NCI-H2029 treated with DMSO at 0.1 percent for 48 hours (cell line): ENCODE results near the gene ADORA2B.
"Not testable (repeated sequence)": the region's sequence is repeated elsewhere in the genome, so short reads cannot be mapped to it uniquely, and the experiment has no call there.

Source experiments
- DNase-seq: peaks from one replicate; lab custom pipeline; 2025; lab: John Stamatoyannopoulos, UW

Gene ADORA2B

DNA sequence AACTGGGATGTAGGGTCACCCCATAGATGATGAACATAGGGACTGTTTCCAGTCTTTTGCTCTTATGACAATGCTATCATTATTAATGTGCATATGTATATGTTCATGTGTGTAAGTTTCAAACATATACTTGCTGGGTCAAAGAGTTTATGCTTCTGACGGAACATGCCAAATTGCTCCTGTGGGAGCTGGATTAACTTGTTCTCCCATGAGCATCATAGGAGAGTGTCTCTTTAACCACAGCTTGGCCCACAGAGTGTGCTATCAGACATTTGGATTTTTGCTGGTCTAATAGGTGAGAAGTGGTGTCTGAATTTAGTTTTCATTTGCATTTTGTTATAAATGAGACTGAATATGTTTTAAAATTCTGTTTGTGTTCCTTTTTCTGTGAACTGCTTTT is 22.3 kb upstream of the ADORA2B start:
- DNase-seq = no peak

DNA sequence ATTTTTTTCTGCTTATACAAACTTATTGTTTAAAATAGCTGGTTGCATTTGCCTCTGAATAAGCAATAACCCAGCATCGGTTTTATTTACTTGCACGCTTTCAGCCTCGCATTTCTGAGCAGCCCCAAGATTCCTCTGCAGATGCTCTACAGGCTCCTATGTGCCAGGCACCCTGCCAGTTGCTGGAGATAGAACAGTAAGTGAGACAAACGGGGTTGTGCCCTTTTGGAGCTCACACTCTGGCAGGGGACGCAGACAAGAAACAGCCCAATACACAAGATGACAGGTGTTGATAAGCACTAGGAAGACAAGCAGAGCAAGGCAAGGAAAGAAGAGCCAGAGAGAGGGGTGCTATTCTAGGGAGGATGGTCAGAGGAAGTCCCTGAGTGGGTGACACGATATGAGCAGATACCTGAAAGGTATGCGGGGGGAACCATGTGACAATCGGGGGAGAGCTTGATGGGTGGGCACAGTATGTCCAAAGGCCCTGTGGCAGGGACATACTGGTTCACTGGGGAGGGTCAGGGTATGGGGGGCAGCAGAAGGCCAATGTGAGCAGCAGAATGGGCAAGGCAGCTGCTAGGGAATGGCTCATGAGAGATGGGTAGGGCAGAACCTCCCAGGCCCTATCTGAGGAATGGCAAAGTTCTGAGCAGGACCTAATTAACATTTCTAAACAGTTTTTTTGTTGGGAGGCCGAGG is 18.7 kb upstream of the ADORA2B start:
- DNase-seq = no peak

DNA sequence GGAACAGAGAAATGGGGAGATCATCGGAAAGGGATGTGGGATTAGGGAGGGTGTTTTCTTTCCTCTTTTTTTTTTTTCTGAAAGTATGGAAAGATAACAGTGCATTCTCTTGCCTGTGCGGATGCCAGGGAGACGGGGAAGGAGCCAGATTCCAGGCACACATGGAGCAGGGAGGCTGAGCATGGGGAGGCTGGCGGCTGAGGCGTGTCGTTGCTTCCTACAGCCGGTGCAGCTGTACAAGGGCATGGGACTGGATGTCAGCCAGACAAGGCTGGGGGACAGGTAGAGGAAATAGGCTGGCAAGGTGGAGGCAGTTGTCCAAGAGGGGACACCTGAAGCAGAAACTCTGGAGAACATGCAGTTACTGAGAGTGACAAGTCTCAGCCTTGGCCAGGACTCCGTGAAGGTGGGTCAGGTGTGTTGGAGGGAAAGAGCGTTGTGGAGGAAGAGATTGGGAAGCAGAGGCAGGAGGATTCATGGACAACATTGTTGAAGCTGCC is 16.6 kb upstream of the ADORA2B start:
- DNase-seq = no peak

DNA sequence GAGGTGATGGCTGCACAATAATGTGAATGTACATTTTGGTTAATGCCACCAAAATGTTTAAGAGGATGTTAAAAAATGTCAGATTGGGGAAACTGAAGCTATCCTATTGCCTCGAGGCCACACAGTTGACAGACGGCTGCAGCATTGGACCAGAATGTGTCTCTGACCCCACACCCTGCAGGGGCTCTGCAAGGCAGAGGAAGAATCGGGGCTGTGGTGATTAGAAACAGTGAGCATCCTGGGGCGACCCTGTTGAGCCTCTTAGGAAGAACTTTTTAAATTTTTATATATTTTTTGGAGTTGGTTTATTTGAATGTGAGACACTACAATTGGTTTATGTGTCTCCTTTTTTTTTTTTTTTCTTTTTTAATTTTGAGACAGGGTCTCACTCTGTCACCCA is 15.0 kb upstream of the ADORA2B start:
- no peak for DNase-seq

DNA sequence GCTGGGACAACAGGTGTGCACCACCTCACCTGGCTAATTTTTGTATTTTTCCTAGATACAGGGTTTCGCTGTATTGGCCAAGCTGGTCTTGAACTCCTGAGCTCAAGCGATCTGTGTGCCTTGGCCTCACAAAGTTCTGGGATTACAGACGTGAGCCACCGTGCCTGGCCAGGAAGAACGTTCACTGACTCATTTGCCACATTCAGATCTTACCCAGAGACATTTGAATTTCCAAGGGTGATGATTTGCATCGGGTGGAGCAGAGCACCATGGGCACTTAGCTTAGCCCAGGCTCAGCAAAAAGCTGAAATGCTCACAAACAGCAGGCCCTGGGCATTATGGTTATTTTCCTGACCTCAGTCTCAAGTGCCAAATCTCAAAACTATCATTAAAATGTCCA is 14.5 kb upstream of the ADORA2B start:
- DNase-seq = no peak

DNA sequence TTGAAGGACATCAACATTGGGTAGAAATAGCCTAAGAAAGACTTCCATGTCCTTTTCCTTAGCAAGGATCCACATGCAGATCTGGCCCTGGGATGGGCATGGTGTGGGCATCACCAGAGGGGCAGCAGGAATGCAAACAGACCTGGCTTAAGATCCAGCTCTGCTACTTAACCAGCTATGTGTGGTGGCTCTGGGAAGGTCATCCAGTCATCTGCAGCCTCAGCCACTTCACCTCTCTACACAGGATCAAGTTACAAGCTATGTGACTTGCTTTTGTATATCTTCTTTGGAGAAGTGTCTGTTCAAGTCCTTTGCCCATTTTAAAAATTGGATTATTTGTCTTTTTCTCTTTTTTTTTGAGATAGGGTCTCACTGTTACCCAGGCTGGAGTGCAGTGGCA is 13.5 kb upstream of the ADORA2B start:
- DNase-seq = no peak

DNA sequence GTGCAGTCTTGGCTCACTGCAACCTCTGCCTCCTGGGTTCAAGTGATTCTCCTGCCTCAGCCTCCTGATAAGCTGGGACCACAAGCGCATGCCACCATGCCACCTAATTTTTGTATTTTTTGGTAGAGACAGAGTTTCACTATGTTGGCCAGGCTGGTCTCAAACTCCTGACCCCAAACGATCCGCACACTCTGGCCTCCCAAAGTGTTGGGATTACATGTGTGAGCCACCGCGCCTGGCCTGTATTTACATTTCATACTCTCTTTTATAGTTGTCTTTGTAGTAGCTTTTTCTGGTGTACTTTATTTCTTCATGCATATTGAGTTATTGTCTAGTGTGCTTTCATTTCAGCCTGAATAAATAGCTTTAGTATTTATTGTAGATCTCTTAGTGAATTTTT is 10.1 kb upstream of the ADORA2B start:
- DNase-seq = no peak

DNA sequence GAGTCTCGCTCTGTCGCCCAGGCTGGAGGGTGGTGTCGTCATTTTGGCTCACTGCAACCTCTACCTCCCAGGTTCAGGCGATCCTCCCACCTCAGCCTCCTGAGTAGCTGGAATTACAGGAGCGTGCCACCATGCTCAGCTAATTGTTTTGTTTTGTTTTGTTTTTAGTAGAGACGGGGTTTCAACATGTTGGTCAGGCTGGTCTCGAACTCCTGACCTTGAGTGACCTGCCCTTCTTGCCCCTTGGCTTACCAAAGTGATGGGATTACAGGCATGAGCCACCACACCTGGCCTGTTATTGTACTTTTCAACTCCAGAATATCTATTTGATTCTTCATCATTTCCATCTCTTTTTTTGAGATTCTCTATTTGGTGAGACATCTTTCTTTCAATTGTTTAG is 9.0 kb upstream of the ADORA2B start:
- no peak for DNase-seq

DNA sequence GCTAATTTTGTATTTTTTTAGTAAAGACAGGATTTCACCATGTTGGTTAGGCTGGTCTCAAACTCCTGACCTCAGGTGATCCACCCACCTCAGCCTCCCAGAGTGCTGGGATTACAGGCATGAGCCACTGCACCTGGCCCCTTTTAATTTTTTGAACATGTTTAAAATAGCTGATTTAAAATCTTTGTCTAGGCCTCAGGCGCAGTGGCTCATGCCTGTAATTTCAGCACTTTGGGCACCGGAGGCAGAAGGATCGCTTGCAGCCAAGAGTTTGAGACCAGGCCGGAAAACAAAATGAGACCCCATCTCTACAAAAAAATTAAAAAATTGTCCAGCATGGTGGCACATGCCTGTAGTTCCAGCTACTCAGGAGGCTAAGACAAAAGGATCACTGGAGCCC is 8.4 kb upstream of the ADORA2B start:
- DNase-seq = not testable (repeated sequence)

DNA sequence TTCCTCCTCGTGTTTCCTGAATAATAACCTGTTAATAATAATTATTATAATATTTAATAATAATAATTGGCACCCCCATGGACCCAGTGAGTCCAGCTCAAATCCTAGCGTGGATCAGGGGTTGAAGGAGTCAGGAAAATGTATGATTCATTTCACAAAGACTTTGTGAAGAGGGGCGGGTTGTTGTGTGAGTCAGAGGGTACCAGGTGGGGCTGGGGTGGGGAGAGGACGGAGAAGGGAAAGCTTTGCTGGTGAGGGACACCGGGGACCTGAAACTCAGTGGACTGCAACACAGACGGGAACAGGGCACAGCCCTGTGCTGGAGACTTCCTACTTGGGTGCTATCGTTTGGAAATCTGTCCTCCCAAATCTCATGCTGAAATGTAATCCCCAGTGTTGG is 3.1 kb upstream of the ADORA2B start:
- DNase-seq = no peak

DNA sequence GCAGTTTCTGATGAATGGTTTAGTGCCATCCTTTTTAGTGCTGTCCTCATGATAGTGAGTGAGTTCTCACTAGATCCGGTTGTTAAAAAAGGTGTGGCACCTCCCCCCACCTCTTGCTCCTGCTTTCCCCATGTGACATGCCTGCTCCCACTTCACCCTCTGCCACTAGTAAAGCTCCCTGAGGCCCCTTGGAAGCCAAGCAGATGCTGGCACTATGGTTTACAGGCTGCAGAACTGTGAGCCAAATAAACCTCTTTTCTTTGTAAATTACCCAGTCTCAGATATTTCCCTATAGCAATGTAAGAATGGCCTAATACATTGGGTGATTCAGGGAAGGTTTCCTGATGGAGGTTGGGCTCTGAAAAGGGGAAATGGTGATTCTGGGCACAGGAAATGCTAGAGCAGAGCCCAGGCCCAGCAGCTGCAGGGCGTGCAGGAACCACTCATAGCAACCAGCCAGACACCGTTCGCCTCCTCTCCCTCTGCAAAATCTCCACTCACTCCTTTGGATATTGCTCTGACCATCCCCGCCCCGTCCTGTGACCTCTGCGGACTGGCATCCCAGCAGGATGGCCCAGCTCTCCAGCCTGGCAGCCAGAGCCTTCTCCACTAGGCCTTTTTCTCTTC is 2.6 kb upstream of the ADORA2B start:
- no peak for DNase-seq

DNA sequence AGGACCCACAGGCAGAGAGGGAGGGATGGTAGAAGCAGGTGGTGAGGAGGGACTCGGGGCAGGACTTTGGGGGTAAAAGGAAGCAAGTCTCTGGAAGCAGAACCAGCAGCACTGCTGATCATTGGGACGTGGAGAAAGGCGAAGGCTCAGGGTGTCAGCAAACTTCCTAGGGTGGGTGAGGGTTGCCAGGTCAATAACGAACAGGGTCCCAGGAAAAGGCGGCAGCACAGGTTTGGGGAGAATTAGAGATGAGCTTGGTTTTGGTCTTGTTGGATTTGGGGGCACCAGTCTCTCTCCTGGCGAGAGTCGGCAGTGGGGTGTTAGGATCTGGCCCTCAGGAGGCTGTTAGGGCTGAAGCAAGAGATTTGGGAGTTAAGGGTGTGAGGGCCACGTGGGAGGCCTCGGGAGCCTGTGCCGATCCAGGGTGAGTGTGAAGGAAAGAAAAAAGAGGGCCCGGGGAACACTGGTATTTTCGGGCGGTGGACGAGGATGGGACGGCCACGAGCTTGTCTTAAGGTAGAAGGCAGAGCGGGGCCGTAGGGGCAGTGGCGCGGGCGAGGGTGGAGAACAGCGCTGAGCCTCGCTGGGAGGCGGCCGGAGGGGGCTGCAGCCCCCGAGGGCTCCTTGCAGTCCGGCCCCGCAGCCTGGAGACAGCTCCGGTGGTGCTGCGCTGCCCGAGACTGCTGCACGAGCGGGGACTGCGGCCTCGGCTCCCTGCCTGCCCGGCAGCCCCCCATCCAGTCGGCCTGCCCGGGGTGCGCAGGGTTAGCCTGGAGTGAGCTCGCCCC is 765 bp upstream of the ADORA2B start:
- DNase-seq = no peak

DNA sequence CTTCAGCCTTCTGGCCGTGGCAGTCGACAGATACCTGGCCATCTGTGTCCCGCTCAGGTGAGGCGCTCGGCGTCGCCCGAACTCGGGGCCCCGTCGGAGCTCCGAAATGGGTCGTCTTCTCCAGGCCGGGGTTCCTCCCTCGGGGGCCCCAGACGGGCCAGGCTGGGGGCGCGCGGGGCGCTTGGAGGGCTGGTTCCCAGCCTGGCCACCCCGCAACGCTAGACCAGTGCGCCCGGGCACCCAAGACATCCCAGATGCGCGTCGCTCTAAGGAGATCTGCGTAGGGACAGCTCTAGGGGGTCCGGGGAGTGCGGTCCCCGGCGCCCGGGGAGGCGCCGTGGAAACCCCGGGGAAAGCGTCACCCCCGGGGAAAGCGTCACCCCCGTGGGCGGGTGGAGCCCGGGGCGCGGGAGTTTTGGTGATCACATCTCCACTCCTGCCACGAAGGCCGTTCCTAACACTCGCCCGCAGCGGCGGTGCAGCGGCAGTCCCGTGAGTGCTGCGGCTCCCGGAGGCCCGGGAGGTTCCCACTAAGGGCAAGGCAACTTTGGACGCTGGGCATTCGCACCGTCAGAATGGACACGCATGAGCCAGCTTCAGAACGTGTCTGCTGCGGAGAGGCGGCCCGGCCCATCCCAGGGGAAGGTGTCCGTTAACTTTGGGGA is 729 bp downstream of the ADORA2B start:
- DNase-seq = no peak

DNA sequence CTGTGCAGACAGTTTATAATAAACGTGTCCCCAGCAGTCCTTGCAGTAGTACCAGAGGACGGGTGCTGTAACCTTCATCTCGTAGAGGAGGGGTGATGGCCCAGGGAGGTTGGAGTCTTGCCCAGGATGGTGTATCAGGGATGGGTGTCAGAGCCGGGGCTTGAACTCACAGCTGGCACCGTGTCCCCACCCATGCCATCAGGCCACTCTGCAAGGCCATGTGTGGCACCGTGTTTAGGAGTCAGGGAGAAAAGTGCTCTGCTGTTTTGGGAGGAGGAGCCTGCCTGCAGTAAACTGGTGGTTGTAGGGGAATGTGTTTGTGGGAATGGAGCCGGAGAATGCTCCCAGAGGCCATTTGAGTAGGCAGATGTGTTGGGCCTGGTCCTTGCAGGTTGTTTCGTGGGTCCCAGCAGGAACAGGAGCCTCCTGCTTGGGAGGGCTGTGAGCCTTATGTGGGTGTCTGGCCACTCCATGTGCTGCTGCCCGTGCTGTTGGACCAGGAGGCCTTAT is 1.7 kb downstream of the ADORA2B start:
- DNase-seq = no peak

DNA sequence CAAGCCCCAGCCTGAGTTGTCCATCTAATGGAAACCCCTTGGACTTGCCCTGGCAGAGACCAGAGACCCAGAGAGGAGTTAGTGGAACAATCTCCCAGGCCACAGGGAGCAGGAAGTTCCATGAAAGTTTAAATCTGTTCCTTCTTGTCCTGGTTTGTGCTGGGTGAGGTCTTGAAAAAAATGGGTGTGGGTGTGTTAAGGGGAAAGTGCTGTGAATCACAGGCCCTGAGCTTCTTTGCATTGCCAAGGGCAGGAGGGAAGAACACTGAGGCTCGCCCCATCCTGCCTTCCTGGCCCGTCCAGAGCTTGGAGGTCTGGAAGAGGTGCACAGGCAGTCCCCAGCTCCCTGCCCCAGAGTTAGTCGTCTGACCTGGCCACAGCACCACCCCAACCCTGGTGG is 2.3 kb downstream of the ADORA2B start:
- DNase-seq = no peak

DNA sequence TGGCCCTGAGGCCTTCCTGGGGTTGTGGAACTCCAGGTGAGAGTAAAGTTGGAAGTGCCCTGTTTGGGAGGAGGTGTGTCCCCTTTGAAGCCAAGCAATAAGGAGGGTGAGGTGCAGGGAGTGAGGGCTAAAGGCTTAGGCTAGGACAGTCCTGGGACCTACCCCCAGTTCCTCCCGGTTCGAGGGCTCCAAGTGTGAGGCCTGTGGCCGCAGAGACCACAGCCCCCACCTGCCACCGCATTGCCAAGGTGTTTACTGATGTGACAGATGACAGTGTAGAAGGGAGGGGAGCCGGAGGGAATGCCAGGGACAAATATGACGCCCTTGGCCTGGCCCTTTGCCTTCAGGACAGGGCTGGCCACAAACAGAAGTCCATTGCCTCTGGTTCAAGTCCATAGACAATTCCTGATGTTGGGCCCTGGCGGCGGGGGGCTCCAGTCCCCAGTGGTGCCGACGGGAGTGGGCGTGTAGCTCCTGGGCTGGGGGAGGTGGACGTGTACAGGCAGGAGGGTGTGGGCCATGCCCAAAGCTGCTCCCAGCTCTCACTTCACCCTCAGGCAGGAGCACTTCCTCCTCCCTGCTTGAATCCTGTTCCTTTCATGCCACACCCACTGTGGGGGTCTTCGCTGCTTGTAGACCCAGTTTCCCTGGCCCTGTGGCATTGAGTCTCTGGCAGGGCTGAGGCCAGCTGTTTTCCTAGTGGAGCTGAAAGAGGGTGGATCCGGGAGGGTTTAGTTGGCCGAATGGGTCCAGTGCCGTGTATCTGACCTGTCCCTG is 3.2 kb downstream of the ADORA2B start:
- DNase-seq = no peak

DNA sequence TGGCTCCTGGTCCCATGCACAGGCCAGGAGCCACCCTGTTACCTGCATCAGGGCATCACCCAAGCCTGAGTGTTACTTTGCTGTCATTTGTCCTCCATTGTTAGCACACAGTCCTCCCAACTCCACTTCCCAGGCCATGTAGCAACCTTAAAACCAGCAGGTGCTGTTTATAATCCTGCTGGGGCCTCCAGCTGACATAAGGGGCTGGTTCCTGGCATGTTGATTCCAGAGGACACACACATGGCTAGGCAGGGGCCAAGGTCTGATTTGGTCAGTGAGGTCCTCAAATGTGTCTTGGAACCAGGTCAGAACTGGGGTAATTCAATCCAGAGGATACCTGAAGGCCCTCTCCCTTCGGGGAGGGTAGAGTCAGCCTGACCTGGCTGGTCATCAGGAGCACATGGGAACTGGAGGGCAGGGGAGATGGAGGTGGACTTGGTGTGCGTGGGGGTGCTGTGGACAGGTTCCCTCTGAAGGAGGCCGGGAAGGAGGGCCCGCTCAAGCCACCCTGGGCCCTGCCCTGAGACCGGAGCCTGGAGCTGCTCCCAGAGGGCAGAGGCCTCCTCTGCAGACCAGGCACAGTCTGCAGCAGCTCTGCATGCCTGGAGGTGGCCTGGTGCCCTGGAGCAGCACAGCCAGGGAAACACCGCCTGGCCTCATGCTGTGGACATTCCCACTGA is 6.6 kb downstream of the ADORA2B start:
- DNase-seq = no peak

DNA sequence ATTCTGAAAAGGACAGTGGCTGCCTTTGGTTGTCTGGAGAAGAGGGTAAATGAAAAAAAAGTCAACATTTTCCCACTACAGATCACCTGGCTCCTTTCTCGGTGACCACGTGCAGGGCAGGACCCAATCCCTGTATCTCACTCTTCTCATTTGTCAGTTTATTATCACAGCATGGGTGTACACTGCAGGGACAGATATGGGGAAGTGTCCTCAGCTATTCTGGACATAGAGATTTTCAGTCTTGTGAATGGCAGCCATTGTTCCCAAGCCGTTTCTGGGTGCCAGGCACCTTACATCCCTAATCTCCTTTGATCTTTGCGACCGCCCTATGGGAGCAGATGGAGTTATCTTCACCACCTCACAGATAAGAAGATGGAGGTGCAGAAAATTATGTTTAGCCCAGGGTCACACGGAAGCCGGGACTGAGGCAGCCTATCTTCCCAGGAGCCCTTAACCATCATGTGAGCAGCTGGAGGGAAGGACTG is 7.2 kb downstream of the ADORA2B start:
- DNase-seq = no peak

DNA sequence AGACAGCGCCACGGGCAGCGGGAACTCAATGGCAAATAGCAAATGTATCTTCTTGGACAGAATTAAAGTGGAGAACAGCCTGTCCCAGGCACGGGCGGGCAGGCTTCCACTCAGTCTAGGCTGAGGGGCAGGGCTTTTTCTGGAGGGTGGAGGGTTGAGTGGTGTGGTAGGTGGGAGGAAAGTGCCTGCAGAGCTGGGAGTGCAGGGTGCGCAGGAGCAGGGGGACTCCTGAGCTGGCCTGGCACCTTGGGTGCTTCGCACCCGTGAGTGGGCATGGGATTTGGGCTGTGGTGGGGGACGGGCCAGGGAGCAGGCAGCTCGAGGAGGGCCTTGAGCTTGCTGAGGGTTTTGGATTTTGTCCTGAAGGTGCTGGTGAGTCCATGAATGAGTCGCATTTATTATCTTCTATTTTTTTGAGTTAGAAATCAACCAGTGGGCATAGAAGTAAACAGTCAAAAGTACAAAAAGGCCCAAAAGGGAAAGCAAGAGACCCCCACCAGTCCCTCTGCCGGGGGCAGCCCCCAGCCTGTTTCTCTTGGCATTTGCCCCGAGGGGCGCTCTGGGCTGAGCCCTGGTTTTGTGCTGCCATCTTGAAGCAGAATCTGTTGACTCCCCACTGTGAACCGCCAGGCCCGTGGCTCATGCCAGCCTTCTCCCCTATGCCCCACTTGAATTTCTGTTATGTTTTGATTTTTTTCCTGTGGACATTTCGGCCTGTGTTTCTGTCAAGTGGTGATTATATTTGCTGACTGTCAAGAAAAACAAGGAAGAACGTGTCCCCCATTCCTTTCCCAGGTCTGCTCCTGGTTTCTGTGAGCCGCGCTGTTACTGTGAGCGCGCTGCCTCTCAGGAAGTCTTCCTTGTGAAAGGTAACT is 8.2 kb downstream of the ADORA2B start:
- DNase-seq = no peak

DNA sequence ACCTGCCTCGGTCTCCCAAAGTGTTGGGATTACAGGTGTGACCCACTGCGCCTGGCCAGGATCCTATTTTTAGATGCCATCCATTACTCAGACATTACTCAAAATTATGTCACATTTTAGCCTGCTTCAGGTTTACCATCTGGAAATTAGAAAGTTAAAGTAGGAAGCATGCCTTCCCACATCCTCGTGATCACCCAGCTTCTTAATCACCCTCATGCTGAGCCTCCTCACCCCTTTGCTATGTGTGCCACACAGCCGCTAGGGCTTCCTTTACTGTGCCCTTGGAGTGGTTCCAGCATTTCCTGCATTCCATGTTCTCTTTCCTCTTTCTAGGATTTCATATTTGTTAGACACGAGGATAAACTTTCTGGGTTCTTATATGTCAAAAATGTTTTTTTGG is 9.3 kb downstream of the ADORA2B start:
- no peak for DNase-seq
